ENCODE data around the gene GALNT12.

GRCh38 chr9:98850851-98851729 lies 43.6 kb downstream of the GALNT12 start:
- no peak for TF ChIP-seq CTCF (IDR thresholded peaks at IDR 0.05 in 4 of 5, conservative IDR thresholded peaks at IDR 0.05 in 1 of 5)
- no peak for TF ChIP-seq POLR2A (IDR thresholded peaks at IDR 0.05)

Measured in gastrocnemius medialis (tissue), 4 donors.